ENCODE measurements around the gene AHCY. TPM values are rescaled to one million over a fixed set of nuclear protein-coding genes. Genes with fewer than 3 reads are reported as not detected.
"Not testable (repeated sequence)": the region's sequence is repeated elsewhere in the genome, so short reads cannot be mapped to it uniquely, and the experiment has no call there.

Gene AHCY
- total RNA-seq, 1 donor from 2014 or later: 328 TPM

DNA sequence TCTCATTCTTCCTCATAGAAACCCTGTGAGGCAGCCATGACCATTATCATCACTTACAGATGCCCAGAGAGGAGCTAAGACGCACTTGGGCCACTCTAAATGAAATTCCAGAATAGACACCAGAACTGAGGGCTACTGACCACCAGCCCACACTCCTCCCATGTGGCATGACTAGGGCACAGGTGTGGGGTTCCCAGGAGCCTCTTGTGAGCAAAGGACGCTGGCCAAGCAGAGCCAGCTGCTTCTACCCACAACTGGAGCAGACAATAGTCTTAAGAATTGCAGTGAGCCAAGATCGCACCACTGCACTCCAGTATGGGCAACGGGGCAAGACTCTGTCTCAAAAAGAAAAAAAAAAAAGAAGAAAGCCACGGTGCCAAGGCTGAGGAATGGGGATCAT is 10.0 kb downstream of the AHCY start:
- Mint-ChIP-seq H3K4me3 (ENCODE audit: low read depth) (no peak overlapping the region), H3K4me1 (ENCODE audit: low read depth) (no peaks in the 10 kb centered on the region), H3K9me3 (ENCODE audit: low read depth) (no peaks in the 10 kb centered on the region), H3K36me3 (ENCODE audit: insufficient read depth) (peaks cover 54% of the 10 kb centered on the region), H3K27ac (no peak overlapping the region), H3K27me3 (no peaks in the 10 kb centered on the region)
- no peak for DNase-seq (ENCODE audit: low spot score, unreplicated experiment)
- TF ChIP-seq, protein P1, sequence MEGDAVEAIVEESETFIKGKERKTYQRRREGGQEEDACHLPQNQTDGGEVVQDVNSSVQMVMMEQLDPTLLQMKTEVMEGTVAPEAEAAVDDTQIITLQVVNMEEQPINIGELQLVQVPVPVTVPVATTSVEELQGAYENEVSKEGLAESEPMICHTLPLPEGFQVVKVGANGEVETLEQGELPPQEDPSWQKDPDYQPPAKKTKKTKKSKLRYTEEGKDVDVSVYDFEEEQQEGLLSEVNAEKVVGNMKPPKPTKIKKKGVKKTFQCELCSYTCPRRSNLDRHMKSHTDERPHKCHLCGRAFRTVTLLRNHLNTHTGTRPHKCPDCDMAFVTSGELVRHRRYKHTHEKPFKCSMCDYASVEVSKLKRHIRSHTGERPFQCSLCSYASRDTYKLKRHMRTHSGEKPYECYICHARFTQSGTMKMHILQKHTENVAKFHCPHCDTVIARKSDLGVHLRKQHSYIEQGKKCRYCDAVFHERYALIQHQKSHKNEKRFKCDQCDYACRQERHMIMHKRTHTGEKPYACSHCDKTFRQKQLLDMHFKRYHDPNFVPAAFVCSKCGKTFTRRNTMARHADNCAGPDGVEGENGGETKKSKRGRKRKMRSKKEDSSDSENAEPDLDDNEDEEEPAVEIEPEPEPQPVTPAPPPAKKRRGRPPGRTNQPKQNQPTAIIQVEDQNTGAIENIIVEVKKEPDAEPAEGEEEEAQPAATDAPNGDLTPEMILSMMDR (IDR thresholded peaks at IDR 0.05; ENCODE audit: unreplicated experiment): no peak

DNA sequence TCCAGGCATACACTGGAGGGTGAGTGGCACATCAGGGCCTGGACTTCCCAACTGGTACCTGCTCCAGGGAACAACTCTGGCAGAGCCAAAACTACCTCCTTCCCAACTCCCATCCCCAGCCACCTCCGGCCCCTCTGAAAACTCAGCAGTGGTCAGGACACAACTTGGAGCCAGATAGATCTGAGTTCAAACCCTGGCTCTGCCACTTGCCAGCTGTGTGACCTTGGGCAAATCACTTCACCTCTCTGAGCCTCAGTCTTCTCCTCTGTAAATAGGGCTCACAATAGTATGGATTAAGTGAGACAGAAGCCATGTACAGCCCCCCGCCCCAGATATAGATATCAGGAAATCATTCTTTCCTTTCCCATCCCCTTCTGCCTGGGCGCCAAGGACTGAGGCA is 10.7 kb downstream of the AHCY start:
- H3K4me1 Mint-ChIP-seq (ENCODE audit: low read depth): no peaks in the 10 kb centered on the region
- H3K4me3 Mint-ChIP-seq (ENCODE audit: low read depth): no peak overlapping the region
- TF ChIP-seq, protein P1 (IDR thresholded peaks at IDR 0.05; ENCODE audit: unreplicated experiment): no peak
- H3K9me3 Mint-ChIP-seq (ENCODE audit: low read depth): no peaks in the 10 kb centered on the region
- peaks cover 56% of the 10 kb centered on the region for H3K36me3 Mint-ChIP-seq (ENCODE audit: insufficient read depth)
- H3K27ac Mint-ChIP-seq: no peak overlapping the region
- DNase-seq (ENCODE audit: low spot score, unreplicated experiment): no peak
- no peaks in the 10 kb centered on the region for H3K27me3 Mint-ChIP-seq

DNA sequence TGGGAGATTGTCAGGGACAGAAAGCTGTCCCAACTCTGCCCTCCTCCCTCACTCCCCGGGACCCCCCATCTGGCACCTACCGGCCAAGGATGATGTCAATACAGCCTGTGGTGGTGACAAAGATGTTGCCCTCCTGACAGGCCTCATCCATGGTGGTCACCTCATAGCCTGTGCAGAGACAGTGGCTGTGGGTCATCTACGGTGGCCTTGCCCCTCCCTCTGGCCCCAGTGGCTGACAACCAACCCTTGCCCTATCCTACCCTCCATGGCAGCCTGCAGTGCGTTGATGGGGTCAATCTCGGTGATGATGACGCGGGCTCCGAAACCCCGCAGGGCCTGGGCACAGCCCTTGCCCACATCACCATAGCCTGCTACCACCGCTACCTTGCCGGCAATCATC is 12.7 kb downstream of the AHCY start:
- H3K27me3 Mint-ChIP-seq: no peaks in the 10 kb centered on the region
- peaks cover 63% of the 10 kb centered on the region for H3K36me3 Mint-ChIP-seq (ENCODE audit: insufficient read depth)
- no peaks in the 10 kb centered on the region for H3K4me1 Mint-ChIP-seq (ENCODE audit: low read depth)
- H3K4me3 Mint-ChIP-seq (ENCODE audit: low read depth): no peak overlapping the region
- H3K27ac Mint-ChIP-seq: no peak overlapping the region
- TF ChIP-seq, protein P1 (IDR thresholded peaks at IDR 0.05; ENCODE audit: unreplicated experiment): no peak
- no peaks in the 10 kb centered on the region for H3K9me3 Mint-ChIP-seq (ENCODE audit: low read depth)
- no peak for DNase-seq (ENCODE audit: low spot score, unreplicated experiment)

DNA sequence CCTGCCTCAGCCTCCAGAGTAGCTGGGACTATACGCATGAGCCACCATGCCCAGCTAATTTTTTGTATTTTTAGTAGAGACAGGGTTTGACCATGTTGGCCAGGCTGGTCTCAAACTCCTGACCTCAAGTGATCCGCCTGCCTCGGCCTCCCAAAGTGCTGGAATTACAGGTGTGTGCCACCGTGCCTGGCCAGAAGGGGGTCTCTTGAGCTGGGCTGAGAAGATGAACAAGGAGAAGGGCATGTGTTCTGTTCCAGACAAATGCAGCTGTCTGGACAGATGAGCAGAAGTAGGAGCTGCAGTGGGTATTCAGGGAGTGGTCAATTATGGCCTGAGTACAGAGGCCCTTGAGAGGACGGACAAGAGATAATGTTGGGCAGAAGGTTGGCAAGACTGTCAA is 15.7 kb downstream of the AHCY start:
- H3K9me3 Mint-ChIP-seq (ENCODE audit: low read depth); DNase-seq (ENCODE audit: low spot score, unreplicated experiment); H3K27ac Mint-ChIP-seq; H3K4me3 Mint-ChIP-seq (ENCODE audit: low read depth); H3K27me3 Mint-ChIP-seq; H3K4me1 Mint-ChIP-seq (ENCODE audit: low read depth): not testable (repeated sequence)
- TF ChIP-seq, protein P1 (IDR thresholded peaks at IDR 0.05; ENCODE audit: unreplicated experiment): peak; percentile 28
- peaks cover 50% of the 10 kb centered on the region for H3K36me3 Mint-ChIP-seq (ENCODE audit: insufficient read depth)

DNA sequence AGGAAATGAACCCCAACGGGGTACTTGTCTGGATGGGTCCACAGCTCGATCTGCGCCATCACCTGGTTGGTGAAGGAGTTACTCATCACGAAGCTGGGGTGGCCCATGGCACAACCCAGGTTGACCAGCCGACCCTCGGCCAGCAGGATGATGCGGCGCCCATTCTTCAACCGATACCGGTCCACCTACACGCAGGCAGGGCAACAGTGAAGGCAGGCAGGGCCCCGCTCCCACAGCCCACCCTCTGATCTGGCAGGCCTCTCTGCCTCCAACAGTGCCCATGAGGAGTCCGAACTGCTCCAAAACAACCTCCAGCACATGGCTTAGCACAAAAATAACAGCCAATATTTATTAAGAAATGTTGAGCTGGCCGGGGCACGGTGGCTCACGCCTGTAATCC is 17.7 kb downstream of the AHCY start:
- Mint-ChIP-seq H3K27me3 (no peaks in the 10 kb centered on the region), H3K4me3 (ENCODE audit: low read depth) (no peak overlapping the region), H3K36me3 (ENCODE audit: insufficient read depth) (peaks cover 47% of the 10 kb centered on the region), H3K4me1 (ENCODE audit: low read depth) (peaks cover 2% of the 10 kb centered on the region), H3K9me3 (ENCODE audit: low read depth) (no peaks in the 10 kb centered on the region), H3K27ac (no peak overlapping the region)
- DNase-seq (ENCODE audit: low spot score, unreplicated experiment): no peak
- TF ChIP-seq, protein P1 (IDR thresholded peaks at IDR 0.05; ENCODE audit: unreplicated experiment): no peak
